CD4-positive, alpha-beta T cell treated with Interleukin-21 for 1 hour (primary cell): Measurements from ENCODE around the gene SYNE1.
"Not testable (repeated sequence)": the region's sequence is repeated elsewhere in the genome, so short reads cannot be mapped to it uniquely, and the experiment has no call there.

ENCODE experiments used
- DNase-seq: peaks from one replicate; pipeline ENCODE4 v3.0.0-alpha.2; 2020

The SYNE1 gene

GRCh38 chr6:152474354-152474753 is 162.8 kb downstream of the SYNE1 start:
- no peak for DNase-seq

GRCh38 chr6:152472325-152472724 is 164.8 kb downstream of the SYNE1 start:
- DNase-seq = no peak

GRCh38 chr6:152471456-152472265 is 165.5 kb downstream of the SYNE1 start:
- DNase-seq = no peak

GRCh38 chr6:152463164-152463563 is 174.0 kb downstream of the SYNE1 start:
- no peak for DNase-seq

- no peak for DNase-seq
Observed at GRCh38 chr6:152462716-152463115, 174.4 kb downstream of the SYNE1 start.

GRCh38 chr6:152461556-152461955 is 175.6 kb downstream of the SYNE1 start:
- DNase-seq = no peak

GRCh38 chr6:152458648-152459644 is 178.2 kb downstream of the SYNE1 start:
- no peak for DNase-seq

- no peak for DNase-seq
Observed at GRCh38 chr6:152457949-152458624, 179.1 kb downstream of the SYNE1 start.

GRCh38 chr6:152454003-152454402 is 183.2 kb downstream of the SYNE1 start:
- no peak for DNase-seq

GRCh38 chr6:152453421-152453820 is 183.7 kb downstream of the SYNE1 start:
- DNase-seq = no peak

GRCh38 chr6:152452639-152453038 is 184.5 kb downstream of the SYNE1 start:
- DNase-seq = no peak

- no peak for DNase-seq
Observed at GRCh38 chr6:152450519-152450918, 186.6 kb downstream of the SYNE1 start.

GRCh38 chr6:152441902-152442301 is 195.3 kb downstream of the SYNE1 start:
- DNase-seq = no peak

GRCh38 chr6:152435816-152436215 is 201.3 kb downstream of the SYNE1 start:
- DNase-seq = no peak

GRCh38 chr6:152432758-152433157 is 204.4 kb downstream of the SYNE1 start:
- DNase-seq = no peak

GRCh38 chr6:152428126-152428525 is 209.0 kb downstream of the SYNE1 start:
- no peak for DNase-seq

GRCh38 chr6:152426276-152426675 is 210.9 kb downstream of the SYNE1 start:
- no peak for DNase-seq

- no peak for DNase-seq
Observed at GRCh38 chr6:152423216-152424103, 213.7 kb downstream of the SYNE1 start.

GRCh38 chr6:152421496-152421895 is 215.7 kb downstream of the SYNE1 start:
- DNase-seq = not testable (repeated sequence)

- DNase-seq = no peak
Observed at GRCh38 chr6:152420696-152421095, 216.5 kb downstream of the SYNE1 start.

- no peak for DNase-seq
Observed at GRCh38 chr6:152418551-152418950, 218.6 kb downstream of the SYNE1 start.

- DNase-seq = no peak
Observed at GRCh38 chr6:152416652-152417051, 220.5 kb downstream of the SYNE1 start.
